Prostate gland (tissue), 2 donors: ENCODE results near the gene DLG2. TPM values are rescaled to one million over a fixed set of nuclear protein-coding genes. Genes with fewer than 3 reads are reported as not detected.

ENCODE experiments used
- DNase-seq: peaks from one replicate; pipeline ENCODE4 v3.0.0-alpha.2; 2019; ENCODE audit warnings: low spot score
- H3K27ac ChIP-seq, 2 donors: fragments of 200-600 bp; sonication (generic); 2 replicates each; pipeline ENCODE4 v1.5.1; 2017 to 2019
- H3K27me3 ChIP-seq: fragments of 200-600 bp; sonication (generic); replicated peaks from 2 replicates; pipeline ENCODE4 v1.5.1; 2019; ENCODE audit not compliant: insufficient read depth
- H3K36me3 ChIP-seq, 2 donors: fragments of 200-600 bp; sonication (generic); 1 replicate in 1 of 2; 2 replicates in 1 of 2; pipeline versions ENCODE4 v1.5.1 to v1.8.1; 2017 to 2019
- H3K4me1 ChIP-seq: fragments of 200-600 bp; sonication (generic); replicated peaks from 2 replicates; pipeline ENCODE4 v1.5.1; 2019
- H3K4me3 ChIP-seq, 2 donors: fragments of 200-600 bp; sonication (generic); 2 replicates each; pipeline ENCODE4 v1.5.1; 2017 to 2019
- H3K9me3 ChIP-seq: fragments of 200-600 bp; sonication (generic); 2 replicates; pipeline ENCODE4 v1.5.1; 2017
- POLR2A ChIP-seq: fragments of 450-650 bp; IDR thresholded peaks from one replicate; pipeline ENCODE4 v1.6.1; 2016; ENCODE audit warnings: antibody characterized with exemption, mild to moderate bottlenecking
- POLR2AphosphoS5 ChIP-seq: sonication (generic); formaldehyde crosslinking; IDR thresholded peaks from one replicate; pipeline ENCODE4 v1.6.1; 2017; ENCODE audit warnings: antibody characterized with exemption
- WGBS: methylation state at CpG from one replicate; pipeline ENCODE4 v1.1.5; 2018; 5-methylcytosine and 5-hydroxymethylcytosine counted together
- intact Hi-C: fragments of 100-400 bp; cut with DNase I; formaldehyde crosslinking; loops from one replicate; pipeline ENCODE4 v1.14.2; 2022
- total RNA-seq, 2 donors: library from RNA; depleted of rRNA; stranded (reverse); fragments of >200 nt; gene quantifications; one replicate each; pipeline ENCODE4 v1.1.0, GENCODE V29; 2016
- TF ChIP-seq, protein P1 (sequence below), 4 experiments: fragments of 200-600 bp in 2 of 4; fragments of 450-650 bp in 2 of 4; sonication (generic) in 2 of 4; IDR thresholded peaks; 1 replicate in 3 of 4; 2 replicates in 1 of 4; pipeline ENCODE4 v1.5.1; 2016 to 2019; ENCODE audit warnings: antibody characterized with exemption in 4 of 4, mild to moderate bottlenecking in 2 of 4, moderate library complexity in 2 of 4

DLG2 gene
- total RNA-seq, 2 donors from 2014 or later, result 9.8 to 16.2 TPM

GRCh38 chr11:83938148-83938547, 1689.0 kb downstream of the DLG2 start:
- no peak for DNase-seq
- Histone ChIP-seq H3K27me3 (no peaks in the 10 kb centered on the region), H3K9me3 (no peaks in the 10 kb centered on the region), H3K4me3 (no peak overlapping the region), H3K4me1 (no peaks in the 10 kb centered on the region), H3K27ac (no peak overlapping the region), H3K36me3 (no peaks in the 10 kb centered on the region)
- 29% methylated on average over 1 of the region's 1 CpG for WGBS
- intact Hi-C loops, result no loop called here
- TF ChIP-seq, protein P1, sequence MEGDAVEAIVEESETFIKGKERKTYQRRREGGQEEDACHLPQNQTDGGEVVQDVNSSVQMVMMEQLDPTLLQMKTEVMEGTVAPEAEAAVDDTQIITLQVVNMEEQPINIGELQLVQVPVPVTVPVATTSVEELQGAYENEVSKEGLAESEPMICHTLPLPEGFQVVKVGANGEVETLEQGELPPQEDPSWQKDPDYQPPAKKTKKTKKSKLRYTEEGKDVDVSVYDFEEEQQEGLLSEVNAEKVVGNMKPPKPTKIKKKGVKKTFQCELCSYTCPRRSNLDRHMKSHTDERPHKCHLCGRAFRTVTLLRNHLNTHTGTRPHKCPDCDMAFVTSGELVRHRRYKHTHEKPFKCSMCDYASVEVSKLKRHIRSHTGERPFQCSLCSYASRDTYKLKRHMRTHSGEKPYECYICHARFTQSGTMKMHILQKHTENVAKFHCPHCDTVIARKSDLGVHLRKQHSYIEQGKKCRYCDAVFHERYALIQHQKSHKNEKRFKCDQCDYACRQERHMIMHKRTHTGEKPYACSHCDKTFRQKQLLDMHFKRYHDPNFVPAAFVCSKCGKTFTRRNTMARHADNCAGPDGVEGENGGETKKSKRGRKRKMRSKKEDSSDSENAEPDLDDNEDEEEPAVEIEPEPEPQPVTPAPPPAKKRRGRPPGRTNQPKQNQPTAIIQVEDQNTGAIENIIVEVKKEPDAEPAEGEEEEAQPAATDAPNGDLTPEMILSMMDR (IDR thresholded peaks at IDR 0.05), result no peak
- TF ChIP-seq POLR2A (no peak), POLR2AphosphoS5 (no peak)

- Histone ChIP-seq H3K4me1 (no peaks in the 10 kb centered on the region), H3K36me3 (no peaks in the 10 kb centered on the region), H3K27ac (no peak overlapping the region), H3K9me3 (no peaks in the 10 kb centered on the region), H3K4me3 (no peak overlapping the region), H3K27me3 (no peaks in the 10 kb centered on the region)
- intact Hi-C loops, result no loop called here
- 83% methylated on average over 3 of the region's 3 CpGs for WGBS
- TF ChIP-seq POLR2AphosphoS5 (no peak), POLR2A (no peak)
- TF ChIP-seq, protein P1 (IDR thresholded peaks at IDR 0.05), result no peak
- DNase-seq, result no peak
Observed at GRCh38 chr11:83933008-83933407, 1694.1 kb downstream of the DLG2 start.

DNA sequence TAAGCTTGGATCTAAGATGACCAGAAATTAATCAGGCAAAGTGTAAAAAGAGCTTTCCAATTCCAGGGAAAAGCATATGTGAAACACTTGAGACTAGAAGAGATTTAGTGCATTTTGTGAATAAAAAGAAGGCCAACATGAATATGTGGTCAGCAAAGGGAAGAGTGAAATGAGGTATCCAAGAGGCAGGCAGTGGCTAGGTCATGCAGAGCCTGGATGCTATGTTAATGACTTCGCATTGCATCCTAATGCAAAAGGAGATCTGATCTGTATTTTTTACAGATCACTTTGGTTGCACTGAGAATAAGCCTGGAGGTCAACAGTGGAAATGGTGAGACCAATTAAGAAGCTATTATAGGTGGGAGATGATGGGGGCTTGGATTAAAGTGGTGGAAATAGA, 1699.7 kb downstream of the DLG2 start:
- no peaks in the 10 kb centered on the region for H3K27me3 ChIP-seq
- H3K27ac ChIP-seq, result no peak overlapping the region
- no peak for DNase-seq
- intact Hi-C loops, result no loop called here
- H3K4me3 ChIP-seq, result no peak overlapping the region
- H3K36me3 ChIP-seq, result no peaks in the 10 kb centered on the region
- no peaks in the 10 kb centered on the region for H3K9me3 ChIP-seq
- 100% methylated on average over 1 of the region's 1 CpG for WGBS
- no peaks in the 10 kb centered on the region for H3K4me1 ChIP-seq
- TF ChIP-seq POLR2A, result no peak
- TF ChIP-seq POLR2AphosphoS5, result no peak
- TF ChIP-seq, protein P1 (IDR thresholded peaks at IDR 0.05), result no peak

DNA sequence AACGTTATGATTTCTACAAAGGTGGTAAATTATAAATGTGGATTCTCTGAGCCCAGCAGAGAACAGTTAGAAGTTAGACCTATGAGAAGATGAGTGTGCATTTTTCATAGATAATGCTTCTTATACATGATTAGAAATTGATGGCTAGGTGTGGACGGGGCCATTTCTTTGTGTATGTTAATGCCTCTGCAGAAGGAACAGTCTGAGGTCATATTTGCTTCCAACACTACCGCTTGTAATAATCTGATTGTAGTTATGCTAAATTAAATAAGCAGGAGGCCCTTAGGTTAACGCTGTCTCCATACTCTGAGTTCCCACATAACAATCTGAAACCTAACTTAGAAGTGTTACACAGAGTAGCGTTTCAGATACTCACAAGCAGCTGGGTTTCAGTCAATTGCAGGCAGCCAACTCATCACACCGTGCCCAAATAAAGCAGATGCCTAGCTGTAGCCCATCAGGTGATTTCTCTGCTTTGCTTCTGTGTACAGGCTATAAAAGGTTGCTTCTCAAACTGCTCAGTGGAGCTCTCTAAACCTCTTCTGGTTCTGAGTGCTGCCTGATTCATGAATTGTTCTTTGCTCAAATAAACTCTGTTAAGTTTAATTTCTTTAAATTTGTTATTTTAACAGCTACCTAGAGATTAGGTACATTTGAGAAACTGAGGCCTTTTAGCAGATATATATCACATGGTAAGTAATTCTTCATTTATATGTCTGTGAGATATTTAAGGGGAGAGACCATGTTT, 1702.2 kb downstream of the DLG2 start:
- no peak overlapping the region for H3K4me3 ChIP-seq
- 82% methylated on average over 6 of the region's 6 CpGs for WGBS
- no peaks in the 10 kb centered on the region for H3K4me1 ChIP-seq
- no peak for TF ChIP-seq POLR2AphosphoS5
- no peak for TF ChIP-seq POLR2A
- TF ChIP-seq, protein P1 (IDR thresholded peaks at IDR 0.05), result no peak
- H3K9me3 ChIP-seq, result no peaks in the 10 kb centered on the region
- H3K36me3 ChIP-seq, result no peaks in the 10 kb centered on the region
- DNase-seq, result no peak
- no peak overlapping the region for H3K27ac ChIP-seq
- intact Hi-C loops, result no loop called here
- no peaks in the 10 kb centered on the region for H3K27me3 ChIP-seq

GRCh38 chr11:83923961-83924360, 1703.2 kb downstream of the DLG2 start:
- TF ChIP-seq POLR2A, result no peak
- TF ChIP-seq, protein P1 (IDR thresholded peaks at IDR 0.05), result no peak
- TF ChIP-seq POLR2AphosphoS5, result no peak
- no peak overlapping the region for H3K27ac ChIP-seq
- H3K9me3 ChIP-seq, result no peaks in the 10 kb centered on the region
- H3K27me3 ChIP-seq, result no peaks in the 10 kb centered on the region
- DNase-seq, result no peak
- H3K36me3 ChIP-seq, result no peaks in the 10 kb centered on the region
- H3K4me3 ChIP-seq, result no peak overlapping the region
- 29% methylated on average over 1 of the region's 1 CpG for WGBS
- intact Hi-C loops, result no loop called here
- no peaks in the 10 kb centered on the region for H3K4me1 ChIP-seq
